RPMI8226 (cell line): ENCODE results near the gene CRYZ.
"Not testable (repeated sequence)": the region's sequence is repeated elsewhere in the genome, so short reads cannot be mapped to it uniquely, and the experiment has no call there.

Experiments
- DNase-seq: peaks from one replicate; pipeline ENCODE4 v3.0.0-alpha.2; 2015

CRYZ gene, protein sequence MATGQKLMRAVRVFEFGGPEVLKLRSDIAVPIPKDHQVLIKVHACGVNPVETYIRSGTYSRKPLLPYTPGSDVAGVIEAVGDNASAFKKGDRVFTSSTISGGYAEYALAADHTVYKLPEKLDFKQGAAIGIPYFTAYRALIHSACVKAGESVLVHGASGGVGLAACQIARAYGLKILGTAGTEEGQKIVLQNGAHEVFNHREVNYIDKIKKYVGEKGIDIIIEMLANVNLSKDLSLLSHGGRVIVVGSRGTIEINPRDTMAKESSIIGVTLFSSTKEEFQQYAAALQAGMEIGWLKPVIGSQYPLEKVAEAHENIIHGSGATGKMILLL

DNA sequence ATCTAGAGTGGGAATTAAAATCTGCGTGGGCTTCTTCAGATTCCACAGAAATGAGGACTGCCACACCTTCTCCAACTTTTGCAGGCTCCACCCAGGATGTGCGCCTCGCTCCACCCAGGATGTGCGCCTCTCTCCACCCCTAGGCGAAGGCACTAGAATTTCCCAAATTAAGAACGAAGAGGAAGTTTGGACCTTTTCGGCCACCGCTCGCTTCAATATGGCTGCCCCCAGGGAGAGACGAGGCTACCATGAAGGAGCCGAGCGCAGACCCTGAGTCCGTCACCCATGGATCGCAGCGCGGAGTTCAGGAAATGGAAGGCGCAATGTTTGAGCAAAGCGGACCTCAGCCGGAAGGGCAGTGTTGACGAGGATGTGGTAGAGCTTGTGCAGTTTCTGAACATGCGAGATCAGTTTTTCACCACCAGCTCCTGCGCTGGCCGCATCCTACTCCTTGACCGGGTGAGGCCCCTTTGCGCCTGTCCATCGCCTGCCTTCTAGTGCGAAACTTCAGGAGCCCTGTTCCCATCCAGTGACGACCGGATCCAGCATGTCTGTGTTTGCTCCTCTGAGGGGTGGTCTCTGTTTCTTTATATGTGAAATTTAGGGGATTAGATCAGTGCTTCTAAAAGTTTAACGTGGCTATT, at the start of gene CRYZ, which contains the start of gene TYW3:
Gene CRYZ (minus strand): TSS at position 91 of the 644 bp plus-strand sequence. CDS start 8,229 bp downstream, outside the sequence.
Gene TYW3 (plus strand): TSS at position 193 of the 644 bp plus-strand sequence. CDS start 93 bp downstream, at position 286.
- peak; percentile 88 for DNase-seq

DNA sequence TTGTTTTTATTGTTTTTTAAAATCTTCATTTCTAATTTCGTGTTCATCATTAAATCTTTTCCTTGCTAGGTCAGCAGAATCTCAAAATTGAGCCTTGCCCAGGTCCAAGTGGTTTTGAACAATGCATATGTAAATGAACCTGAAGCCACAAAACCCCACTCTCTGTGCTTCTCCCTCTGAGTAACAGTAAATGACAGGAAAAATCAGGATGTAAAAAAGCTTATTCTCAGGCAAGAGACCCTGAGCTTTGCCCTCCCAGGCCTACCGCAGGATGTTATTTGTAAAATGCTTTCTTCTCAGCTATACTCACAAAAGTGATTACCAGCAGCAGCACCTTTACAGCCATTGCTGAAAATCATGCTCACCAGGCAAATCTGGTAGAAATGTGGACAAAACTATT, 47.7 kb upstream of the CRYZ start:
- no peak for DNase-seq

DNA sequence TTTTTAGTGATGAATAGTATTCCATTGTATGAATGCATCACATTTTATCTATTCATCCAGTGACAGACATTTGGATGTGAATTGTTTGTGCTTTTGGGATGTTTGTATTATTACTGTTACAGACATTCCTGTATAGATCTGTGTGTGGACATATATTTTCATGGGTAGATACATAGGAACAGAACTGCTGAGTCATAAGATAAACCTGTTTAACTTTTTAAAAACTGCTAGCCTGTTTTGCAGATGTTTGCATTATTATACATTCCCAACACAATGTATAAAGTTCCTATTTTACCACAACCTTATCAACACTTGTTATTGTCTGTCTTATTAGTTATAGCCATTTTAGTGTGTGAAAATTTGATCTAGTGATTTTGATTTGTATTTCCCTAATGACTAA, 46.9 kb upstream of the CRYZ start:
- DNase-seq: no peak

DNA sequence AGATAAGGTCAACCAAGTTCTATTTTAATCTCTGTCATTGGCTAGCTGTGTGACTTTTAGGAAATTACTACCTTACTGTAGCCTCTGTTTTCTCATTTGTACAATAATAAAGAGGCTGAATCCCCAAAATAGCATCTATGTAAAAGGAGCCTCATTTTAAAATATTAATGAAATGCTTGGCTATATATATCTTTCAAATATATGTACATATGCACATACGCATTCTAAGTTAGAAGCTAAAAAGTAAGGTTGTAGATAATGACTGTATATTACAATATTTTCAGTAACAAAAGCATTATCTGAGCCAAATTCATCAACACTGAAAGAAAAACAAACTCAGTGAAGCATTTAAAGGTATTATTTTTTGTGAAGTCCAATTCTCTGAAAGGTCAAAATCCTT, 44.7 kb upstream of the CRYZ start:
- DNase-seq: no peak

DNA sequence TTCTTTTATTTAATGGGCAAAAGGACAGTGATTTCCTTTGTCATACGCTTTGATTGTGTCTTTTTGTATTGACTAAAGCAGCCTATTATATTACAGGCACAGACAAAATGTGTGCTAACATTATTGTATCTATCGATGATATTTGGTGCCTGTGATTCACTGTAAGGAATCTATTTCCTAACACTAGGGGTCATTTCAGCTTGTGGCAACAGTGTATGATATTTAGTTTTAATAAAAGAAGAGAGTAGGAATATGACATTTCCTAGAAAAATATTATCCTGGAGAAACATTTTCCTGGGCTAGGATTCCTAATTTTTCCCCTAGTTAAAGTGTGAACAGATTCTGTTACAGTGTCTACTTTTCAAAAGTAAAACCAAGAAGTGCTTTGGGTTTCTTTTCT, 42.9 kb upstream of the CRYZ start:
- DNase-seq: no peak

DNA sequence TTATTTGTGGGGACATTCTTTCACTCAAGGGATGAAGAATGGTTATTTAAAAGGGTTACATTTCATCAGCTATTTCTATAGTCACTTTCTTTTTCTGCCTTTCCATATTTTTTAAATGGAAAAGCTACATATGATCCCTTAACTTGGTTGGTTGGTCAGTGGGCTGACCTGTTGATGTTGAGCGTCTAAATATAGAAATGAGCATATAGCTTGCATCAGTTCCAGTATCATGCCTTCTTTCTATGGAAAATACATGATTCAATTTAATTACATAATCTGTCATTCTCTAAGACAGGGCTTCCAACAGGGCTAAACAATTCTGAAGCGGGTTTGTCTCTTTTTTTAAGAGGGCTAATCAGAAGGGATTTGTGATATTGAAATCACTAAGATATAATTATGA, 40.7 kb upstream of the CRYZ start:
- DNase-seq: no peak

DNA sequence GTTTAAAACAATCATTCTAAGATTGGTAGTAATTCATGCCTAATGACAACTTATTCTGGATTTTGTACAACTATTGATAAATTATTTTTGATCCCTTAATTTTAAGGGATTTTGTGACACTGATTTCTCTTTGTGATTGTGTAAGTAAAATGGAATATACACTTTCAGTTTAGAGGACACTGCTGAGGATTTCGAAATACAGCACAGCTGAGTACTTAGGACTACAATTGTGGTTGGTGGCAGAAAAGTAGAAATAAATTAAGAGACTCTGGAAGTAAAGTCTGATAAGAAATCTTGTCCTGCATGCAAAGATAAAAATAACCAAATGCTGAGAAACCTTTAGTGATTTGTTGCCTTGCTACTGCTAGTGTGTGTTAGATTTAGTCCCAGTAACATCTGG, 40.1 kb upstream of the CRYZ start:
- DNase-seq: no peak

DNA sequence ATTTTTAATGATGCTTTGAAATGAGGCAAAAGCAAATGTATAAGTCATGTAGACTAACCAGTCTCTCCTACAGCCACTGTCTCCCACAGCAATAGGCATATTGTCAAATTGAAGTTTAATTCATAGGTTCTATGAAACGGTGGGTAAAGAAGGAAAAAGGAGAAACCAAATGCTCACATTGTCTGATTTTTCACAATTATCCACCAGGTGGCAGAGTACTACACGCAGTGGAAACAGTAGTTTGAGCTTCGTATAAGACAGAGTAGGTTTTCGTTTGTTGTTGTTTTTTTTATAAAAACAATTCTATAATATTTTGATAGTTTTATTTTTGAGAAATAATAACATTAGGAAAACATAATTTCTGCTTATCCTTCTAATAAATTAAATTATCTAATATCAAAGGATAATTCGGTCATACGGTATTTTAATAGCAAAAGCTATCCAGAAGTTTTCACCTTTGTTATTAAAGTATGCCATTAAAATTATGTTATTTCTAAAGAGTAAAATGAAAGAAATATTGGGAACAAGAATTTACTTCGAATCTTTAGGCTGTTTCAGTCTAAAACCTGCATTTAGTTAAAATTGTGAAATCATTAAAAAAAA, 39.2 kb upstream of the CRYZ start:
- DNase-seq: peak; percentile 54

DNA sequence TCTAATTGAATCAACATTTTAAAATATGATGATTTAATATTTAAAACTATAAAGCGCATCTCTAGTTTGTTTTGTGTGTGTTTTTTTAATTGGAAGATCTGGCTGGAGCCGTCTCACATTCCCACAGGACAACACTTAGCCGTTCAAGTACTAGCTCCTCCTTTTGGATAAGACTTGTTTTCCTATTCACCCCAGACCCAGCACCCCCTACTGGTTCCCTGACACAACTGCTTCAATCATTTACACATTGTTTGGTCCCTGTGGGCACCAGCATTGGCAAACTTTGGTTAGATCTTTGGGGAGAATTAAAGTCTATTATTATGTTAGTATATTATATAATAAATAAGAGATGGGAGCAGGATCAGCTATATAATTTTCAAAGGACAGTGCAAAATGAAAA, 34.6 kb upstream of the CRYZ start:
- peak; percentile 8 for DNase-seq

DNA sequence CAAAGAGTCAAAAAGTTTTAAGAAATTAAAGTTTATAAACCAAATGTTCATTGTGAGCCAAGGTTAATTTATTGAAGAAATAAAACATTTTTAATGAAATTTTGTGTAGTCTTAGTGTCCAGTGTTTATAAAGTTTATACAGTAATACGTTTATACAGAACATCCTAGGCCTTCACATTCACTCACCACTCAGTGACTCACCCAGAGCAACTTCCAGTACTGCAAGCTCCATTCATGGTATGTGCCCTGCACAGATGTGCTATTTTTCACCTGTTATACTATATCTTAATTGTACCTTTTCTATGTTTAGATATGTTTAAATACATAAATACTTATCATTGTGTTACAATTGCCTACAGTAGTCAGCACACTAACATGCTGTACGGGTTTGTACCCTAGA, 33.7 kb upstream of the CRYZ start:
- DNase-seq: no peak

DNA sequence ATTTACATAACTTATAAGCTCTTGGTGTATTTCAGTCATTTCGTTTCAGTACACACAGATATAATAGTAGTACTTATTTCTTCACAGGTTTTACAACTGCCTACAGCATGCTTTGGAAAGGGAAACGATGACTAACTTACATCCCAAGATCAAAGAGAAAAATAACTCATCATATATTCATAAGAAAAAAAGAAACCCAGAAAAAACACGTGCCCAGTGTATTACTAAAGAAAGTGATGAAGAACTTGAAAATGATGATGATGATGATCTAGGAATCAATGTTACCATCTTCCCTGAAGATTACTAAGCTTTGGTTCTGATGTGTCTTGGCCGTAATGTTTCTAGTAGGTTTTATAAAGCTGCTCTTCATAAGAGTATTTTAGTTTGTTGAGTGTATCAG, 31.0 kb upstream of the CRYZ start:
- no peak for DNase-seq

DNA sequence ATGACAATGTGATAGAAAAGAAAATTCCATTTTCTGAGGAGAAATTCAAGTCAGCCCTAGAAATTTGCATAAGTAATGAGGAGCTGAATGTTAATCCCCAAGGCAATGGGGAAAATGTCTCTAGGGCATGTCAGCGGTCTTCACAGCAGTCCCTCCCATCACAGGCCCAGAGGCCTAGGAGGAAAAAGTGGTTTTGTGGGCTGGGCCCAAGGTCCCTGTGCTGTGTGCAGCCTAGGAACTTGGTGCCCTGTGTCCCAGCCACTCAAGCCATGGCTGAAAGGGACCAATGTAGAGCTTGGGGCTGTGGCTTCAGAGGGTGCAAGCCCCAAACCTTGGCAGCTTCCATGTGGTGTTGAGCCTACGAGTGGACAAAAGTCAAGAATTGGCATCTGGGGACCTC, 23.8 kb upstream of the CRYZ start:
- DNase-seq: not testable (repeated sequence)

DNA sequence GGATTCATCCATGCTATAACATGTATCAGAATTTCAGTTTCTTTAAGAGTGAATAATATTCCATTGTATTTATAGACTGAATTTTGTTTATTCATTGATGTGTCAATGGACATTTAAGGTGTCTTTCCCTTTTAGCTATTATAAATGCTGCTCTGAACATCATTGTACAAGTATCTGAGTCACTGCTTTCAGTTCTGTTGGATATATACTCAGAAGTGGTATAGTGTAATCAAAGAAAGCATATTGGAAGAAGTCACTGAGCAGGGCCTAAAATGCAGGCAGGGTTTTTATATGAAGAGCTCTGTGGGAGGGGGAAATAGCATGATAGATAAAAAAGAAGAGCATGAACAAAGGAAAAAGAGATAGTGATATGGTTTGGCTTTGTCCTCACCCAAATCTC, 22.6 kb upstream of the CRYZ start:
- no peak for DNase-seq

DNA sequence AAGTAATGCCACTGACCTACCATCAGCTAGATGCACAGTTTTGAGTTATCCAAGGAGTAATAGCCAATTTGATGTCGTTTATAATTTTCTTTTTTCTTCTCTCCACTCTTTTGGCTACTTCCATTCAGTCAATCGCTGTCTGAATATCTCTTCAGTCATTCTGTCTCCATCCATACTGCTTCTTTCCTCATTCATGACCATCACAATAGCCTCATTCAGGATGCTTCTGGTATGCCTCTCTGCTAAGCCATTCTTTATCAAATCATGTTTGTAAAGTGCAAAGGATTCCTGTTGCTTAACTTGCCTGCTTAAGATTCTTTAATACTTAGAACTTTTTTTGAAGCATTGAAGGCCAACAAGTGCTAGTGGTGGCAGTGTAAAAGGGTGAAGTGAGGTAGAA, 20.3 kb upstream of the CRYZ start:
- no peak for DNase-seq

DNA sequence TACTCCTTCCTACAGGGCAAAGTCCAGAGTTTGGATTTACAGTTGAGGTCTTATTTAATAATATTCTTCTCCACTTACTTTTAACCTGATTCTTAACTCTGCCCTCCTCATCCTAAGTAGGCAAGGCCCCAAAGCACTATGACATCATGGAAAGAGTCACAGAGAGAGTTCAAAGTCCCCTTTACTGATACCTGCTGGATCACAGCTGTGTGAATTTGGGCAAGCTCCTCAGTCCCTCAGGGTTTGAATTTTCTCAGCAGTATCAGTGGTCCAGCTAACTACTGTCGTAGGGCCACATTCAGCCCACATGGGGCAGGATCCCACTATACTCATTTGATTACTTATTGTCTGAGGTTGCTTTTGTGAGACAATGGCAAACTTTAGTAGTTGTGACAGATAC, 16.1 kb upstream of the CRYZ start:
- DNase-seq: no peak

DNA sequence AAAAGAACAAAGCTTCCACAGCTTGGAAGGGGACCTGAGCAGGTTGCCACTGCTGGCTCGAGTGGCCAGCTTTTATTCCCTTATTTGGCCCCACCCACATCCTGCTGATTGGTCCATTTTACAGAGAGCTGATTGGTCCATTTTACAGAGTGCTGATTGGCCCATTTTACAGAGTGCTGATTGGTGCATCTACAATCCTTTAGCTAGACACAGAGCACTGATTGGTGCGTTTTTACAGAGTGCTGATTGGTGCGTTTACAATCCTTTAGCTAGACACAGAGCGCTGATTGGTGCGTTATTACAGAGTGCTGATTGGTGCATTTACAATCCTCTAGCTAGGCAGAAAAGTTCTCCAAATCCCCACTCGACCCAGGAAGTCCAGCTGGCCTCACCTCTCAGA, 12.4 kb upstream of the CRYZ start:
- DNase-seq: not testable (repeated sequence)

DNA sequence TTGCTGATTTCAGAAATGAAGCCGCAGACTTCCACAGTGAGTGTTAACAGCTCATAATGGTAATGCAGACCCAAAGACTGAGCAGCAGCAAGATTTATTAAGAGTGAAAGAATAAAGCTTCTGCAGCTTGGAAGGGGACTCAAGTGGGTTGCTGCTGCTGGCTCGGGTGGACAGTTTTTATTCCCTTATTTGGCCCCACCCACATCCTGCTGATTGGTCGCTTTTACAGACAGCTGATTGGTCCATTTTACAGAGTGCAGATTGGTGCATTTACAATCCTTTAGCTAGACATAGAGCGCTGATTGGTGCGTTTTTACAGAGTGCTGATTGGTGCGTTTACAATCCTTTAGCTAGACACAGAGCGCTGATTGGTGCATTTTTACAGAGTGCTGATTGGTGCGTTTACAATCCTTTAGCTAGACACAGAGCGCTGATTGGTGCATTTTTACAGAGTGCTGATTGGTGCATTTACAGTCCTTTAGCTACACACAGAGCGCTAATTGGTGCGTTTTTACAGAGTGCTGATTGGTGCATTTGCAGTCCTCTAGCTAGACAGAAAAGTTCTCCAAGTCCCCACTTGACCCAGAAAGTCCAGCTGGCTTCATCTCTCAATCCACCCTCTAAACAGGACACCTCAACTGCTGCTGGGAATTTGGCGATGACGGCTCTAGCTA, 7.6 kb upstream of the CRYZ start:
- DNase-seq: not testable (repeated sequence)

DNA sequence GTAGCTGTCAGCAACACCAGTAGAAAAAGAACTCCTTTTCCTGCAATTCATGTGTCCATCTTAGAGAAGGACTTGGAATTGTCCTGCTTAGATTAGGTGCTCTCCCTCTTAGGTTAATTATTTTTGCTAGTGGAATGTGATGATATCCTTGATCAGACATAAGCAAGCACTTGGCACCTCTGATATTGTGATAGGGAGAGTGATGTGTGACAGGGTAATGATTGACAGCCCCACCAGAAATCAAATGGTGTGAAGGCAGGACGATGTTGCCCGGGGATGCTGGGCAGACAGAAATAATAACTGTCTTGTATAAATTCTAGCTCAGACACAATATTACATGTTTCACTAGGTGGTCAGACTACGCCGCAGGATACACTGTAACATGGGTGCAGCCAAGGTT, 4.5 kb upstream of the CRYZ start:
- no peak for DNase-seq

DNA sequence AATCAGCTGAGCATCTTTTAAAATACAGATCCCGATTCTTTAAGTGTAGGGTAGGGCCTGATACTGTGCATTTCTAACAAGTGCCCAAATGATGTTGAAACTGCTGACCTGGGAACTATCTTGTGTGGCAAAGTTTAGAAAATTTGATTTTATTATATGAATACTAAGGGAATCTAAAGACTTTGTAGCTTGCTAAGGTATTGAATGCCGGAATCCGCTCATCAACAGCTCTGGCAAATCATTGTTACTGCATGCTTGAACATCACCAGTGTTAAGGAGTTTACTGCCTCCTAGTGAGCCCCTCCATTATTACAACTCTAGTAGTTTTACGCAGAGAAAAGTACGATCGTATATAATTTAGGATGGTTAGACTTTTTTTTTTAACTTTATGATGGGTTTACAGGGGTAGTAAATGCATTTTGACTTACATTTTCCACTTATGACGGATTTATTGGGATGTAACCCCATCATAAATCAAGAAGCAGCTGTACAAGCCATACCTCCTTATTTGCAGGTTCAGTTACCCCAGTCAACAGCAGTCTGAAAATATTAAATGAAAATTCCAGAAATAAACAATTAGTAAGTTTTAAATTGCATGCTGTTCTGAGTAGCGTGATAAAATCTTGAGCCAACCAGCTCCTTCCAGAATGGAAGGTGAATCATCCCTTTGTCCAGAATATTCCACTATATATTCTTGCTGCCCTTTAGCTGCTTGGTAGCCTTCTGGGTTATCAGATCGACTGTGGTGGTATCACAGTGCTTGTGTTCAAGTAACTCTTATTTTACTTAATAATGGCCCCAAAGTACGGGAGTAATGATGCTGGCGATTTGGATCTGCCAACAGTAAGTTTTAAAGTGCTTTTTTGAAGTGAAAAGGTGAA, 994 bp upstream of the CRYZ start:
- DNase-seq: peak; percentile 76

DNA sequence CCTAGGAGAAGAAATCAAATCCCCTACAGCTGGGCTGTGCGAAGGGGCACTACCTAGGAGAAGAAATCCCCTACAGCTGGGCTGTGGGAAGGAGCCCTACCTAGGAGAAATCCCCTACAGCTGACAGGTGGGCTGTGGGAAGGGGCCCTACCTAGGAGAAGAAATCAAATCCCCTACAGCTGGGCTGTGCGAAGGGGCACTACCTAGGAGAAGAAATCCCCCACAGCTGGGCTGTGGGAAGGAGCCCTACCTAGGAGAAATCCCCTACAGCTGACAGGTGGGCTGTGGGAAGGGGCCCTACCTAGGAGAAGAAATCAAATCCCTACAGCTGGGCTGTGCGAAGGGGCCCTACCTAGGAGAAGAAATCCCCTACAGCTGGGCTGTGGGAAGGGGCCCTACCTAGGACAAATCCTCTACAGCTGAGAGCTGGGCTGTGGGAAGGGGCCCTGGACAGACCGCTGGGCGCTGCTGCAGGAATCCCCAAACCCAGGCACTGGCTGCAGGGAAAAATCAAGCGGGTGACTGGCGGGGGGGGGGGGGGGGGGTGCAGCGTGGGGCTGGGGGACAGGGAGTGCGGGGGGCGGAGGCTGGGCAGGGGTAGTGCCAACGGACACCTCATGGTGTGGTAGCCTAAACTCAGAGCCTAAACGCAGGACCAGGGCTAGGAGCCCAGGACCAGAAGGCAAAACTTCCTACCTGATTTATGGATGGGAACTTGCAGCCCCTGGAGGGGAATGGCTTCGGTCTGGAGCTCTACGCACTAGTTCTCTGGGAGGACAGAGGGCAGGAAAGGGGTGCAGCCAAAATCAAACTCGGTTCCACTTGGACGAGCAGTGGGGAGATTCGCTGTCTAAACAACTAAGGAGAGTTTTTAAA, 541 bp downstream of the CRYZ start:
- not testable (repeated sequence) for DNase-seq

DNA sequence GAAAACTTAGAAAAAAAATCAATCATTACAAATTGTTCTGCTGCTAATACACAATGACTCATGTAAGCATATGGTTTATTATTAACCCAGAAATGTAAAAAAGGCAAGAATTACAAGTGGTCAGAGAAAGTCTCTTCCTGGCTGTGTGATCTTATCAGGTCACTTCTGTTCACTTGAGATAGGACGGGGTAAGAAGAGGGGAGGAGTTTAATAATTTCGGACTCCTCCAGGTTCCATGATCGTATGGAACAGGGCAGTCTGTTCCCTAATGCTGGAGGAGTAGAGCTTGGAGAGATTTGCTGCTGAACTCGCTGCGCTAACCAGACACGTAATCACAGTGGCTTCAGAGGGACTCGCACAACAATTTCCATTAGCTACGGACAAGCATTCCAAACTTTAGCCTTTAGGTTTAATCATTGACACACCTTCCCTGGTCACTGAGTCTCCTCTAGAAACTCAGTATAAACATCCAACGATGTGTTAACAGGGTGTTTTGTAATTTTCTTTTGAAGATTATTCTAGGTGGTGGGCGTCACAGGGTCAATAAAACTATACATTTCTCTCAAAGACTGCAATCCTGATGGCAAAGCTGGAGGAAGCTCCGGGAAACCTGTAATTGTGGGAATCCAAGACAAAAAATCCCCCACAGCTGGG, 1.3 kb downstream of the CRYZ start:
- DNase-seq: no peak
